BLaER1 treated with 17β-estradiol and CSF1 and Interleukin-3, amounts not matched to agents 10 nM and 100 nM (cell line): ENCODE results near the gene USP17L28.
"Not testable (repeated sequence)": the region's sequence is repeated elsewhere in the genome, so short reads cannot be mapped to it uniquely, and the experiment has no call there.

Experiments used
- H3K27ac ChIP-seq, 11 experiments: shearing (Covaris generic); formaldehyde crosslinking; 2 replicates each; pipeline ENCODE4 v1.8.1; 2022
- H3K27me3 ChIP-seq, 11 experiments: shearing (Covaris generic); formaldehyde crosslinking; 2 replicates each; pipeline ENCODE4 v1.8.1; 2022
- H3K36me3 ChIP-seq, 11 experiments: shearing (Covaris generic); formaldehyde crosslinking; 2 replicates each; pipeline ENCODE4 v1.8.1; 2022
- H3K4me1 ChIP-seq, 10 experiments: shearing (Covaris generic); formaldehyde crosslinking; 2 replicates each; pipeline ENCODE4 v1.8.1; 2022
- H3K4me2 ChIP-seq, 11 experiments: shearing (Covaris generic); formaldehyde crosslinking; 2 replicates each; pipeline ENCODE4 v1.8.1; 2022
- H3K4me3 ChIP-seq, 10 experiments: shearing (Covaris generic); formaldehyde crosslinking; 2 replicates each; pipeline ENCODE4 v1.8.1; 2022
- H3K9ac ChIP-seq, 11 experiments: shearing (Covaris generic); formaldehyde crosslinking; 2 replicates each; pipeline ENCODE4 v1.8.1; 2022
- H3K9me3 ChIP-seq, 11 experiments: shearing (Covaris generic); formaldehyde crosslinking; replicated peaks in 1 of 11; 2 replicates each; pipeline ENCODE4 v1.8.1; 2022
- H4K20me1 ChIP-seq, 11 experiments: shearing (Covaris generic); formaldehyde crosslinking; 2 replicates each; pipeline ENCODE4 v1.8.1; 2022
- Cebpa-rat ChIP-seq, 11 experiments: shearing (Covaris generic); IDR thresholded peaks; 2 replicates each; pipeline ENCODE4 v1.8.1; 2022

Gene USP17L28

GRCh38 chr4:9384126-9384525 lies 35.4 kb downstream of the USP17L28 start:
- Histone ChIP-seq H3K27ac (no peak overlapping the region), H3K4me3 (no peak overlapping the region), H4K20me1 (no peaks in the 10 kb centered on the region), H3K9me3 (peaks cover 0 to 7% (median 4%) of the 10 kb centered on the region in 11 experiments; a peak in 3 of 22 replicates), H3K4me2 (no peak overlapping the region), H3K27me3 (no peaks in the 10 kb centered on the region), H3K4me1 (peaks cover 0 to 7% (median 4%) of the 10 kb centered on the region in 10 experiments; a peak in 12 of 20 replicates), H3K9ac (no peak overlapping the region), H3K36me3 (no peaks in the 10 kb centered on the region)
- no peak for TF ChIP-seq Cebpa-rat (IDR thresholded peaks at IDR 0.05)

GRCh38 chr4:9389001-9389400 lies 40.3 kb downstream of the USP17L28 start:
- H3K27ac ChIP-seq, H3K9ac ChIP-seq, H3K9me3 ChIP-seq, H3K4me3 ChIP-seq, H3K27me3 ChIP-seq, H4K20me1 ChIP-seq, H3K36me3 ChIP-seq: not testable (repeated sequence)
- peaks cover 0 to 13% (median 10%) of the 10 kb centered on the region in 10 experiments; a peak in 13 of 20 replicates for H3K4me1 ChIP-seq
- H3K4me2 ChIP-seq: peak overlapping the region in 8 of 11 experiments; percentile 26 to 57 (median 42); a peak in 14 of 22 replicates
